Astrocyte (in vitro differentiated cells and primary cell): ENCODE measurements around the gene NRAS. TPM values are rescaled to one million over a fixed set of nuclear protein-coding genes. Genes with fewer than 3 reads are reported as not detected.
A peak's percentile ranks its signal among the peaks of the same experiment; 100 is the strongest.

Source experiments
- DNase-seq: peaks from one replicate; pipeline ENCODE4 v3.0.0-alpha.2; 2010; ENCODE audit warnings: low read depth
- FAIRE-seq: peaks from 2 replicates; lab custom pipeline; 2011; peaks lifted over from hg19 to GRCh38; lab: Jason Lieb, UNC
- H2AFZ ChIP-seq: 2 replicates; pipeline ENCODE4 v1.6.0; 2012; ENCODE audit warnings: low read depth, low read length, inconsistent platforms
- H3K27ac ChIP-seq: 2 replicates; pipeline ENCODE4 v1.5.1; 2011; ENCODE audit warnings: low read depth, low read length, inconsistent platforms
- H3K27me3 ChIP-seq: 2 replicates; pipeline ENCODE4 v1.6.0; 2011; ENCODE audit warnings: low read length, inconsistent platforms; ENCODE audit not compliant: insufficient read depth
- H3K36me3 ChIP-seq: 2 replicates; pipeline ENCODE4 v1.5.1; 2011; ENCODE audit warnings: low read length, inconsistent platforms; ENCODE audit not compliant: insufficient read depth
- H3K4me1 ChIP-seq: 2 replicates; pipeline ENCODE4 v1.5.1; 2011; ENCODE audit warnings: low read length, inconsistent platforms; ENCODE audit not compliant: insufficient read depth
- H3K4me2 ChIP-seq: 2 replicates; pipeline ENCODE4 v1.6.0; 2012; ENCODE audit warnings: low read length, inconsistent platforms
- H3K4me3 ChIP-seq: 2 replicates; pipeline ENCODE4 v1.5.1; 2011; ENCODE audit warnings: low read depth, mild to moderate bottlenecking, low read length, inconsistent platforms; ENCODE audit not compliant: insufficient read depth
- H3K79me2 ChIP-seq: 2 replicates; pipeline ENCODE4 v1.6.0; 2012; ENCODE audit warnings: mild to moderate bottlenecking, low read length, inconsistent platforms; ENCODE audit not compliant: insufficient read depth
- H3K9ac ChIP-seq: 2 replicates; pipeline ENCODE4 v1.6.0; 2012; ENCODE audit warnings: mild to moderate bottlenecking, low read length, inconsistent platforms
- H3K9me3 ChIP-seq: 2 replicates; pipeline ENCODE4 v1.5.1; 2012; ENCODE audit warnings: low read depth, mild to moderate bottlenecking, low read length, inconsistent platforms; ENCODE audit not compliant: insufficient read depth
- H4K20me1 ChIP-seq: 2 replicates; pipeline ENCODE4 v1.6.0; 2012; ENCODE audit warnings: low read length, inconsistent platforms; ENCODE audit not compliant: insufficient read depth
- H3K27ac Mint-ChIP-seq: one replicate; pipeline ENCODE4 v1.8.0; 2021; ENCODE audit warnings: mild to moderate bottlenecking, mixed read lengths; ENCODE audit not compliant: unreplicated experiment
- H3K27me3 Mint-ChIP-seq: one replicate; pipeline ENCODE4 v1.8.0; 2021; ENCODE audit warnings: low read depth, mixed read lengths; ENCODE audit not compliant: unreplicated experiment
- H3K36me3 Mint-ChIP-seq: one replicate; pipeline ENCODE4 v1.8.0; 2021; ENCODE audit warnings: low read depth, mixed read lengths; ENCODE audit not compliant: unreplicated experiment
- H3K4me1 Mint-ChIP-seq: one replicate; pipeline ENCODE4 v1.8.0; 2021; ENCODE audit warnings: low read depth, mixed read lengths; ENCODE audit not compliant: unreplicated experiment
- H3K4me3 Mint-ChIP-seq: one replicate; pipeline ENCODE4 v1.8.0; 2021; ENCODE audit warnings: mild to moderate bottlenecking, moderate library complexity, mixed read lengths; ENCODE audit not compliant: unreplicated experiment
- H3K9me3 Mint-ChIP-seq: one replicate; pipeline ENCODE4 v1.8.0; 2021; ENCODE audit warnings: mild to moderate bottlenecking, mixed read lengths; ENCODE audit not compliant: unreplicated experiment
- CTCF ChIP-seq: IDR thresholded peaks from 2 replicates; pipeline ENCODE4 v1.5.1; 2011; ENCODE audit warnings: low read depth, mild to moderate bottlenecking, inconsistent platforms, low read length, moderate library complexity; ENCODE audit not compliant: insufficient read depth
- EZH2 ChIP-seq: IDR thresholded peaks from 2 replicates; pipeline ENCODE4 v1.6.1; 2012; ENCODE audit warnings: mild to moderate bottlenecking, low read length, inconsistent platforms; ENCODE audit not compliant: insufficient read depth
- total RNA-seq: library from RNA; stranded (reverse); gene quantifications from 2 replicates; pipeline ENCODE4 v1.2.1, GENCODE V29; 2021

The NRAS gene
- total RNA-seq, 1 donor from 2014 or later = 63.8 TPM

GRCh38 chr1:114745291-114745690 lies 28.7 kb upstream of the NRAS start:
- peak; percentile 65 for DNase-seq
- Mint-ChIP-seq H3K9me3 (no peaks in the 10 kb centered on the region), H3K4me3 (no peak overlapping the region), H3K4me1 (peaks cover 28% of the 10 kb centered on the region), H3K27ac (peak overlapping the region; percentile 67), H3K36me3 (peaks cover 5% of the 10 kb centered on the region), H3K27me3 (no peaks in the 10 kb centered on the region)
- H3K27ac ChIP-seq = peak overlapping the region; percentile 49
- H3K27me3 ChIP-seq = no peaks in the 10 kb centered on the region
- no peak overlapping the region for H3K4me3 ChIP-seq
- H3K79me2 ChIP-seq = peaks cover 100% of the 10 kb centered on the region
- no peaks in the 10 kb centered on the region for H3K4me1 ChIP-seq
- peaks cover 56% of the 10 kb centered on the region for H3K36me3 ChIP-seq
- TF ChIP-seq EZH2 = no peak
- TF ChIP-seq CTCF = no peak
- H3K9ac ChIP-seq = peak overlapping the region; percentile 27
- H4K20me1 ChIP-seq = peaks cover 96% of the 10 kb centered on the region
- no peak overlapping the region for H2AFZ ChIP-seq
- no peak for FAIRE-seq
- peak overlapping the region; percentile 32 for H3K4me2 ChIP-seq
- H3K9me3 ChIP-seq = no peaks in the 10 kb centered on the region

GRCh38 chr1:114741963-114742746 lies 25.6 kb upstream of the NRAS start:
- H2AFZ ChIP-seq = no peak overlapping the region
- H4K20me1 ChIP-seq = peaks cover 92% of the 10 kb centered on the region
- H3K27ac Mint-ChIP-seq = no peak overlapping the region
- H3K4me2 ChIP-seq = no peak overlapping the region
- H3K36me3 ChIP-seq = peaks cover 56% of the 10 kb centered on the region
- no peak overlapping the region for H3K4me3 Mint-ChIP-seq
- DNase-seq (no peak), FAIRE-seq (no peak)
- H3K27ac ChIP-seq = no peak overlapping the region
- no peaks in the 10 kb centered on the region for H3K27me3 ChIP-seq
- H3K4me1 ChIP-seq = no peaks in the 10 kb centered on the region
- peaks cover 7% of the 10 kb centered on the region for H3K36me3 Mint-ChIP-seq
- H3K9me3 ChIP-seq = no peaks in the 10 kb centered on the region
- no peak overlapping the region for H3K9ac ChIP-seq
- TF ChIP-seq EZH2 (no peak), CTCF (no peak)
- no peaks in the 10 kb centered on the region for H3K9me3 Mint-ChIP-seq
- peaks cover 99% of the 10 kb centered on the region for H3K79me2 ChIP-seq
- no peaks in the 10 kb centered on the region for H3K27me3 Mint-ChIP-seq
- H3K4me3 ChIP-seq = no peak overlapping the region
- peaks cover 23% of the 10 kb centered on the region for H3K4me1 Mint-ChIP-seq

- H4K20me1 ChIP-seq = peaks cover 90% of the 10 kb centered on the region
- H3K36me3 Mint-ChIP-seq = peaks cover 11% of the 10 kb centered on the region
- no peak overlapping the region for H3K27ac ChIP-seq
- TF ChIP-seq EZH2 (no peak), CTCF (no peak)
- H3K27me3 Mint-ChIP-seq = no peaks in the 10 kb centered on the region
- H3K27ac Mint-ChIP-seq = no peak overlapping the region
- no peak overlapping the region for H3K9ac ChIP-seq
- H3K4me2 ChIP-seq = no peak overlapping the region
- H3K4me3 Mint-ChIP-seq = no peak overlapping the region
- no peak for FAIRE-seq
- H3K4me3 ChIP-seq = no peak overlapping the region
- H3K27me3 ChIP-seq = no peaks in the 10 kb centered on the region
- peaks cover 66% of the 10 kb centered on the region for H3K36me3 ChIP-seq
- no peaks in the 10 kb centered on the region for H3K9me3 Mint-ChIP-seq
- H3K9me3 ChIP-seq = no peaks in the 10 kb centered on the region
- DNase-seq = no peak
- peaks cover 99% of the 10 kb centered on the region for H3K79me2 ChIP-seq
- peaks cover 13% of the 10 kb centered on the region for H3K4me1 Mint-ChIP-seq
- H3K4me1 ChIP-seq = no peaks in the 10 kb centered on the region
- no peak overlapping the region for H2AFZ ChIP-seq
These were observed 23.8 kb upstream of the NRAS start for GRCh38 chr1:114740331-114740730.
